Measurements from ENCODE around the gene ITPR1.

GRCh38 chr3:4665197-4665596, 172.0 kb downstream of the ITPR1 start:
- TF ChIP-seq CTCF (conservative IDR thresholded peaks at IDR 0.05) (no peak), EZH2 (IDR thresholded peaks at IDR 0.05; ENCODE audit: low read depth) (no peak)

All from PC-9 (cell line).